Neuronal stem cell (in vitro differentiated cells): Measurements from ENCODE around the gene SFXN2.
A peak's percentile ranks its signal among the peaks of the same experiment; 100 is the strongest.

Experiments
- DNase-seq: peaks from one replicate; pipeline ENCODE4 v3.0.0-alpha.2; 2013; ENCODE audit warnings: low spot score
- H2AFZ ChIP-seq: one replicate; pipeline ENCODE4 v1.6.1; 2013; ENCODE audit warnings: mild to moderate bottlenecking, low read length, inconsistent platforms
- H2AK5ac ChIP-seq: 2 replicates; pipeline ENCODE4 v1.6.1; 2013; ENCODE audit warnings: low read depth, mild to moderate bottlenecking, inconsistent platforms, low read length, moderate library complexity, mixed read lengths
- H2BK120ac ChIP-seq: 2 replicates; pipeline ENCODE4 v1.6.1; 2013; ENCODE audit warnings: low read depth, mild to moderate bottlenecking, inconsistent platforms, low read length, moderate library complexity, mixed read lengths
- H2BK12ac ChIP-seq: one replicate; pipeline ENCODE4 v1.6.1; 2013; ENCODE audit warnings: low read length, inconsistent platforms
- H2BK15ac ChIP-seq: 2 replicates; pipeline ENCODE4 v1.6.1; 2013; ENCODE audit warnings: mild to moderate bottlenecking, low read length, inconsistent platforms, mixed read lengths
- H2BK5ac ChIP-seq: one replicate; pipeline ENCODE4 v1.6.1; 2013; ENCODE audit warnings: inconsistent platforms, mild to moderate bottlenecking, low read length, moderate library complexity
- H3K14ac ChIP-seq: one replicate; pipeline ENCODE4 v1.6.1; 2013; ENCODE audit warnings: low read length, inconsistent platforms
- H3K18ac ChIP-seq: 2 replicates; pipeline ENCODE4 v1.6.1; 2013; ENCODE audit warnings: low read length, inconsistent platforms
- H3K23ac ChIP-seq: 2 replicates; pipeline ENCODE4 v1.6.1; 2013; ENCODE audit warnings: low read depth, mild to moderate bottlenecking, mixed read lengths, low read length, inconsistent platforms; ENCODE audit not compliant: poor library complexity
- H3K27ac ChIP-seq: replicated peaks from 3 replicates; pipeline ENCODE4 v1.5.1; 2013; ENCODE audit warnings: low read length, inconsistent platforms
- H3K27me3 ChIP-seq, 3 experiments: 2 replicates each; pipeline ENCODE4 v1.6.1; 2013; ENCODE audit warnings: low read length in 3 of 3, mild to moderate bottlenecking in 2 of 3, inconsistent platforms in 1 of 3, low read depth in 1 of 3, mixed read lengths in 1 of 3, moderate library complexity in 1 of 3; ENCODE audit not compliant: control insufficient read depth in 3 of 3, insufficient read depth in 3 of 3
- H3K36me3 ChIP-seq, 2 donors: replicated peaks in 1 of 2; 2 replicates each; pipeline ENCODE4 v1.6.1; 2013; ENCODE audit warnings: low read length in 2 of 2; ENCODE audit not compliant: control insufficient read depth in 2 of 2, insufficient read depth in 2 of 2
- H3K4ac ChIP-seq: 2 replicates; pipeline ENCODE4 v1.6.1; 2013; ENCODE audit warnings: inconsistent platforms, mild to moderate bottlenecking, low read length, moderate library complexity
- H3K4me1 ChIP-seq, 2 donors: 1 replicate in 1 of 2; 2 replicates in 1 of 2; pipeline ENCODE4 v1.6.1; 2013; ENCODE audit warnings: low read length in 2 of 2, low read depth in 1 of 2; ENCODE audit not compliant: control insufficient read depth in 2 of 2, insufficient read depth in 1 of 2
- H3K4me2 ChIP-seq: one replicate; pipeline ENCODE4 v1.6.1; 2013; ENCODE audit warnings: mild to moderate bottlenecking, low read length, inconsistent platforms; ENCODE audit not compliant: insufficient read depth, poor library complexity, severe bottlenecking
- H3K4me3 ChIP-seq, 2 donors: 2 replicates each; pipeline ENCODE4 v1.5.1; 2013; ENCODE audit warnings: low read length in 2 of 2, mild to moderate bottlenecking in 2 of 2, inconsistent platforms in 1 of 2, moderate library complexity in 1 of 2
- H3K79me1 ChIP-seq: one replicate; pipeline ENCODE4 v1.6.1; 2013; ENCODE audit warnings: low read depth, mild to moderate bottlenecking, inconsistent platforms, low read length, moderate library complexity
- H3K9ac ChIP-seq: one replicate; pipeline ENCODE4 v1.6.1; 2013; ENCODE audit warnings: mild to moderate bottlenecking, low read depth, low read length, inconsistent platforms; ENCODE audit not compliant: poor library complexity
- H3K9me3 ChIP-seq, 2 donors: replicated peaks in 1 of 2; 2 replicates each; pipeline versions ENCODE3 to v1.6.1; 2013; ENCODE audit warnings: low read length in 2 of 2, mild to moderate bottlenecking in 2 of 2, inconsistent platforms in 1 of 2, low read depth in 1 of 2, mixed read lengths in 1 of 2, moderate library complexity in 1 of 2; ENCODE audit not compliant: control insufficient read depth in 2 of 2, insufficient read depth in 1 of 2
- H4K8ac ChIP-seq: one replicate; pipeline ENCODE4 v1.6.1; 2013; ENCODE audit warnings: low read depth, mild to moderate bottlenecking, inconsistent platforms, low read length, moderate library complexity
- H4K91ac ChIP-seq: one replicate; pipeline ENCODE4 v1.6.1; 2013; ENCODE audit warnings: low read length, low read depth, mild to moderate bottlenecking, inconsistent platforms; ENCODE audit not compliant: poor library complexity
- WGBS, 2 donors: extraction: QIAGEN DNeasy Blood & Tissue Kit; methylation state at CpG; one replicate each; pipeline ENCODE4 v1.1.7; 2013; ENCODE audit warnings: missing lambda C conversion rate in 2 of 2, mixed read lengths in 1 of 2; ENCODE audit not compliant: insufficient read length in 2 of 2, insufficient replicate concordance in 1 of 2; ENCODE audit errors: extremely low coverage in 2 of 2; 5-methylcytosine and 5-hydroxymethylcytosine counted together

Gene SFXN2

DNA sequence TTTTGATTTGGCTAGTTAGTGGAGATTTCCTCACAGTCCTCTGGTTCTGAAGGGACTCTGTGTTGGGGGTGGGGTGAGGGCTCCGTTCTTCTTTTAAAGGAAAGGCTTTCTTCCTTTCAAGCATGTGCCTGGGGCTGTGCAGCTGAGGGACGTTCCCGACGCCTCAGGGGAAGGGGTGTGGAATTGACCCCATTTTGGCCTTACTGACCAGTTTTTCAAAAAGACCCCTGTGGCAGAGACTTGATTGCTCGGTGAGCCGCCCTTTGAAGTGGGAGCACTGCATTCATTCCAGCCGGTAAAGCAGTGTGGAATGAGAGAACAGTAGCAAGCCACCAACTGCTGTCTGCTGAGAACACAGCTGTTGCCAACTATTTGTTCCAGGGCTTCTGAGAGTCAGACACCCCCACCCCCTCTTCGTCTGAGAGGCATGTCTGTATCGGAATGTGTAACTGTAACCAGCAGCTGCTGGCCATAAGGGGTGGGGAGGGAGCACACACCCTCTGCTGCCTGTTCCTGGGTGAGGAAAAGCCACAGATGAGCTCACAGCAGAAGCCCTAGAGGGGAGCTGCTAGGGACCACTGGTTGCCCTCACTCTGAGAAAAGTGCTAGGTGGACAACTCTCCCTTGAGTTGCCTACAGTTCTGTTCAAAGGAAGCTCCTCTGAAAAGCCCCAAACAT lies 62.5 kb downstream of the SFXN2 start:
- no CpG with 5 or more reads among the region's 9 CpGs for WGBS, 2 donors
- peak overlapping the region; percentile 55 for H3K27ac ChIP-seq
- no peak overlapping the region for H3K23ac ChIP-seq
- peaks cover 27 to 33% of the 10 kb centered on the region in 2 donors for H3K4me1 ChIP-seq
- H3K9me3 ChIP-seq, result no peaks in the 10 kb centered on the region
- no peak overlapping the region for H2BK15ac ChIP-seq
- H3K36me3 ChIP-seq, result no peaks in the 10 kb centered on the region
- H2BK5ac ChIP-seq, result no peak overlapping the region
- H3K4me3 ChIP-seq, result peak overlapping the region in 1 of 2 donors; percentile 50
- H2BK12ac ChIP-seq, result no peak overlapping the region
- peak overlapping the region; percentile 69 for H3K18ac ChIP-seq
- no peak overlapping the region for H3K4ac ChIP-seq
- H2AFZ ChIP-seq, result peak overlapping the region; percentile 69
- no peak overlapping the region for H2AK5ac ChIP-seq
- no peaks in the 10 kb centered on the region for H3K79me1 ChIP-seq
- H4K91ac ChIP-seq, result no peak overlapping the region
- H4K8ac ChIP-seq, result no peak overlapping the region
- H3K4me2 ChIP-seq, result peak overlapping the region; percentile 64
- no peak overlapping the region for H3K14ac ChIP-seq
- peak overlapping the region; percentile 56 for H2BK120ac ChIP-seq
- peak; percentile 56 for DNase-seq
- no peaks in the 10 kb centered on the region for H3K27me3 ChIP-seq
- H3K9ac ChIP-seq, result no peak overlapping the region

DNA sequence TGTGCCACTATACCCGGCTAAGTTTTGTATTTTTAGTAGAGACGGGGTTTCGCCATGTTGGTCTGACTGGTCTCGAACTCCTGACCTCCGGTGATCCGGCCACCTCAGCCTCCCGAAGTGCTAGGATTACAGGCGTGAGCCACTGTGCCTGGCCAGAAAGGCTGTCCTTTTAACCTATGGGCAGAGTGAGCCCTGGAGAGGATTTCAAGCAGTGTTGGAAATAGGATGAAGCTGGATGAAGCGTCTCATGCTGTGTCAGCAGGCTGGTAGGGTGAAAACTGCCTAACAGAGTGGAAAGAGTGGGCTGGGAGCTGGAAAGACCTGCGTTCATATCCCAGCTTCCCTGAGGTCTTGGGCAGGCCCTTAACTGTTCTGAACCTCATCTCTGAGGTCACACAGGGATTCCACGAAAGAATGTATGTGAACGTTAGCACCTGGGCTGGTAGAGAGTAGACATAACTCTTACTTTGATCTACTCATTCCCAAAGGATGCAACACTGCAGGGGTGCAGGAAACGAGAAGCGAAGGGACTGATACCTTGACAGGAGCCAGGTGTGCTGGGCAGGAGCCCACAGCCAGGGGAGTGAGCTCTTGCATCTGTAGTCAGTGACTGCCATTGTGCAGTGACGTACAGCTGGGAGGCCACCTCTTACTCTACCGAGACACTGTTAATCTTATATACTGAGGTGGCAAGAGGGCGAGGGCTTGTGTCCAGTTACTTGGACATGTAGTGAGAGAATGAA lies 63.4 kb downstream of the SFXN2 start:
- DNase-seq, result no peak
- H3K9ac ChIP-seq, result peak overlapping the region; percentile 34
- no peak overlapping the region for H3K4me2 ChIP-seq
- H2AK5ac ChIP-seq, result no peak overlapping the region
- H3K79me1 ChIP-seq, result no peaks in the 10 kb centered on the region
- no peak overlapping the region for H2AFZ ChIP-seq
- H4K8ac ChIP-seq, result no peak overlapping the region
- no peak overlapping the region for H3K27ac ChIP-seq
- peaks cover 27 to 33% of the 10 kb centered on the region in 2 donors for H3K4me1 ChIP-seq
- H4K91ac ChIP-seq, result no peak overlapping the region
- H3K4ac ChIP-seq, result no peak overlapping the region
- no peak overlapping the region for H2BK12ac ChIP-seq
- H3K4me3 ChIP-seq, result no peak overlapping the region
- no CpG with 5 or more reads among the region's 17 CpGs for WGBS, 2 donors
- peak overlapping the region; percentile 12 for H3K14ac ChIP-seq
- H3K18ac ChIP-seq, result peak overlapping the region; percentile 29
- H3K27me3 ChIP-seq, result no peaks in the 10 kb centered on the region
- H2BK15ac ChIP-seq, result peak overlapping the region; percentile 13
- no peaks in the 10 kb centered on the region for H3K9me3 ChIP-seq
- no peak overlapping the region for H2BK5ac ChIP-seq
- H3K36me3 ChIP-seq, result no peaks in the 10 kb centered on the region
- H3K23ac ChIP-seq, result no peak overlapping the region
- no peak overlapping the region for H2BK120ac ChIP-seq

DNA sequence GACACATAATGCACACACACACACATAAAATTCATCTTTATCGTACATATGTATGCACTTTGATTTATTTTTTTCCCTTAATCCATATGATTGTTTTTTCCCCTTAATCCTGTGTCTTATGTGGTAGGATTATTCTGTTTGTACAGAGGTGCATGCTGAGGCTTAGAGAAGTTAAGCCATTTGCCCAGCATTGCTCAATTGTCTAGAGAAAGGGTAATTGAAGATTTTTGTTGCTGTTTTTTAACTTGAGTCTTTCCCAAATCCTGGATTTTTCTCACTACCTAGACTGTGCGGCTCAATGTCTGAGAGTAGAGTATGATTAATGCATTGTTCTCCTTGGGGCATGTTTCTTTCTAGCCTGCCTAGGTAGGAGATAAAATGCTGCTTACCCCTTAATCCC lies 64.3 kb downstream of the SFXN2 start:
- no peak overlapping the region for H4K8ac ChIP-seq
- no peak overlapping the region for H3K18ac ChIP-seq
- H2AFZ ChIP-seq, result no peak overlapping the region
- H3K36me3 ChIP-seq, result no peaks in the 10 kb centered on the region
- no peak overlapping the region for H3K9ac ChIP-seq
- DNase-seq, result no peak
- no peak overlapping the region for H3K14ac ChIP-seq
- no peak overlapping the region for H2BK120ac ChIP-seq
- H3K4ac ChIP-seq, result no peak overlapping the region
- 100% methylated on average over 1 of the region's 2 CpGs; no CpG with 5 or more reads in 1 of the 2 donors for WGBS, 2 donors
- no peak overlapping the region for H3K23ac ChIP-seq
- no peak overlapping the region for H3K27ac ChIP-seq
- no peak overlapping the region for H4K91ac ChIP-seq
- no peak overlapping the region for H2AK5ac ChIP-seq
- H3K4me2 ChIP-seq, result no peak overlapping the region
- no peak overlapping the region for H3K4me3 ChIP-seq
- H2BK12ac ChIP-seq, result no peak overlapping the region
- no peaks in the 10 kb centered on the region for H3K79me1 ChIP-seq
- peaks cover 27 to 33% of the 10 kb centered on the region in 2 donors for H3K4me1 ChIP-seq
- H3K9me3 ChIP-seq, result no peaks in the 10 kb centered on the region
- no peak overlapping the region for H2BK15ac ChIP-seq
- no peaks in the 10 kb centered on the region for H3K27me3 ChIP-seq
- H2BK5ac ChIP-seq, result no peak overlapping the region
